GM18909 (cell line): ENCODE measurements around the gene SF3A2.

Source experiments
- ATAC-seq: cut with Tn5 transposase; IDR thresholded peaks from one replicate; pipeline ENCODE4 v1.9.1; 2021; ENCODE audit warnings: mild to moderate bottlenecking; ENCODE audit not compliant: unreplicated experiment, poor library complexity

The SF3A2 gene

DNA sequence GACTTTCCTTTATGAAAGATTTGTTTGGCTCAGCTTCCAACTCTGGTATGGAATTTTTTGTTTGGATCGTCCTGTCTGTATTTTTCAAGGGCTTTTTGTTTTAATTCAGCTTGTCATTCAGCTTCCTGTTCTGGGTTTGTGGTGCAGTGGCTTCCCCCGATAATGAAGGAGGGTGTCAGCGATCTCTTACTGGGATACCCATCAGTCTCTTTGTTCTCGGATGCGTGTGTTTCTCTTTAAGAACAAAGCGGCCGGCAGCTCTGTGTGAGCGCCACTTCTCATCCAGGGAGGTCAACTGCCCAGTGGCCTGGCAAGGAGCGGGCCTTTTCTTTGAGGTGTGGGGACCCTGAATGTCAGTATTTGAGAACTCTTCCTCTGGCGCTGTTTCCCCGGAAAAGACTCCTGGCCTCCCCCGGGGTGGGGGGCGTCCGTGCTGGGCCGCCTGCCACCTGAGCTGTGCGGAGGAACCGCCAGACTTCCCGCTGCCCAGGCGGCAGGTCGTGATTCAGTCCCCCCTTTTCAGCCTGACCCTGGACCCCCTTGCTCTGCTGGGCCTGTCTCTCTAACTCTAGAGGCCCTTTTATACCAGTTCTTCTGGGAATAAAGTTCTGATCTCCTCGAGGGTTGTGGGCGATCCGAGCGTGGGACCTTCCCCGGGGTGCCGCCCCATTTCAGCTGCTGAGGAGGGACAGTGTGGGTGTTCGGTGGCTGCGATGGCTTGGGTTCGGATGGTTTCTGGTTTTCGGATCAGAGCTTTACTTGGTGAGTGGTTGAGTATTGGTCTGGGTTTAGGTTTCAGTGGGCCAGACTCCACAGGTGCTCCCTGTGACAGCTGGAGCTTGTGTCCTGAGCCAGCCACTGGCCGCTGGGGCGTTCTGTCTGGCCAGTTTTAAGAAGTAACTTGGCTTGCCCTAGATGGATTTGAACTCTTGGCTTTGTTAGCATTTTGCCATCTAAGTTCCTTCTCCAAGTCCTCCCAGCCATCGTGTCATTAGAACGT lies 3.4 kb downstream of the SF3A2 start:
- no peak for ATAC-seq

GRCh38 chr19:2240881-2241760 lies 4.5 kb downstream of the SF3A2 start:
- ATAC-seq = no peak

DNA sequence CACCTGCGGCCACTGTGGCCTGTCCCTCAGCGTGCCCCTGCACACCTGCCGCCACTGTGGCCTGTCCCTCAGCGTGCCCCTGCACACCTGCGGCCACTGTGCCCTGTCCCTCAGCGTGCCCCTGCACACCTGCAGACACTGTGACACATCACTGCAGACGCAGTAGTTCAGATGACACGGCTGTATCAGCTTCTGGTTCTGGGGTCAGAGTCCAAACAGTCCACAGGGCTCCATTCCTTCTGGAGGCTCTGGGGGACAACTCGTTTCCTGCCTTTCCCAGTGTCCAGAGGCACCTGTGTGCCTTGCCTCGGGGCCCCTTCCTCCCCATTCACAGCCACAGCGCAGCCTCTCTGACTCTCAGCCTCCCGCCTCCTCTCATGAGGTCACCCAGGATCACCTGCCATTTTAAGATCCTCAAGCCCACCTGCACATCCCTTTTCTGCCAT lies 5.5 kb downstream of the SF3A2 start:
- ATAC-seq = no peak

DNA sequence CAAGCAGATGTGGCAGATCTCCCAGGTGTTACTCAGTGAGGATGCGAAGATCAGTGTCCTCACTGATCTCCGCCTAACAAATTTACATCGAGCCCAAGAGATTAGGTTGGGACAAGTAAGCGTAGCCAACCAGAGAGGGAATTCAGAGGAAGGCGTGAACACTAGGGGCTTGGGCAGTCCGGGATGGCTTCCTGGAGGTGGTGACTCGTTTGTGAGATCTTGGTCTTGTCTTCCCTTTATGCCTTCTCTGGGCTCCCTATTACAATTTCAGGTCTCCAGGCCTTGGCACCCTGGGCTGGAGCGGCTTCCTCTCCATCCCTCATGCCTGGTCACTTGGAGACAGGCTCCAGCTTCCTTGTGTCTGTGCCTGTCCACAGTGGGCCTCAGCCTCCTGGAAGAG lies 6.2 kb downstream of the SF3A2 start:
- ATAC-seq = no peak

- ATAC-seq = no peak
These were observed 6.9 kb downstream of the SF3A2 start for GRCh38 chr19:2243274-2244124.

- ATAC-seq = no peak
These were observed 7.4 kb downstream of the SF3A2 start for GRCh38 chr19:2244125-2244411.

DNA sequence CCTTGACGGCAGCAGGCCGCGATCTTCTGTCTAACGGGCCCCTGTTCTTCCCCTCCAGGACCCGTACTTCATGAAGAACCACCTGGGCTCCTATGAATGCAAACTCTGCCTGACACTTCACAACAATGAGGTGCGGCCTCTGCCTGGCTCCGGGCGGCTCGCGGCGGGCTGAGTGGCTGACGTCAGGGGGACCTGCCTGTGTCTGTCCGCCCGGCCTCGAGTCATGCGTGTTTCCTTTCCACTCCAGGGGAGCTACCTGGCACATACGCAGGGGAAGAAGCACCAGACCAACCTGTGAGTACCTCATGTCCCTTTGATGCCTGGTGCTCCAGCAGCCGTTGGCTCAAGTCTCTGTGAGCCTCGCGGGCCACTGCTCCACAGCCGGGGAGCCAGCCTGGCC lies 7.9 kb downstream of the SF3A2 start:
- ATAC-seq = no peak

- no peak for ATAC-seq
These were observed 8.6 kb downstream of the SF3A2 start for GRCh38 chr19:2245273-2245672.

- no peak for ATAC-seq
These were observed 9.5 kb downstream of the SF3A2 start for GRCh38 chr19:2246014-2246620.

DNA sequence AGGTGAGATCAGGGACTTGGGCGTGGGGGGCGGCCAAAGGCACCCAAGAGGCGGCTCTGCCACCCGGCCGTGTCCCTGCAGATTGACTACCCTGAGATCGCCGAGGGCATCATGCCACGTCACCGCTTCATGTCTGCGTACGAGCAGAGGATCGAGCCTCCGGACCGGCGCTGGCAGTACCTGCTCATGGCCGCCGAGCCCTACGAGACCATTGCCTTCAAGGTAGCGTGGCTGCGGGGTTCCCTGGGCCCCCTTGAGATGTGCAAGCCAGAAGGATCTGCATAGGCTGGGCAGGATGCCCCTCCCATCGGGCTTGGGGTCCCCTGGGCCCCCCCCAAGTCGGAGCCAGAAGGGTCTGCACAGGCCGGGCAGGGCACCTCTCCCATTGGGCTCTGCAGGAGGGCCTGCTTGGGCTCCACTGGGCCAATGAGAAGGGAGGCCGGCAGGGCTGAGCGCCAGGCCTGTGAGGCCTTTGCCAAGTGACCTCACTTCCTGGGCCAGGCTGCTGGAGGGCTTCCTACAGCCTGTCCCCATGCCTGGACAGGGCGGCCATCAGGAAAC lies 10.3 kb downstream of the SF3A2 start:
- ATAC-seq = no peak

GRCh38 chr19:2247433-2248101 lies 10.9 kb downstream of the SF3A2 start:
- ATAC-seq = no peak

DNA sequence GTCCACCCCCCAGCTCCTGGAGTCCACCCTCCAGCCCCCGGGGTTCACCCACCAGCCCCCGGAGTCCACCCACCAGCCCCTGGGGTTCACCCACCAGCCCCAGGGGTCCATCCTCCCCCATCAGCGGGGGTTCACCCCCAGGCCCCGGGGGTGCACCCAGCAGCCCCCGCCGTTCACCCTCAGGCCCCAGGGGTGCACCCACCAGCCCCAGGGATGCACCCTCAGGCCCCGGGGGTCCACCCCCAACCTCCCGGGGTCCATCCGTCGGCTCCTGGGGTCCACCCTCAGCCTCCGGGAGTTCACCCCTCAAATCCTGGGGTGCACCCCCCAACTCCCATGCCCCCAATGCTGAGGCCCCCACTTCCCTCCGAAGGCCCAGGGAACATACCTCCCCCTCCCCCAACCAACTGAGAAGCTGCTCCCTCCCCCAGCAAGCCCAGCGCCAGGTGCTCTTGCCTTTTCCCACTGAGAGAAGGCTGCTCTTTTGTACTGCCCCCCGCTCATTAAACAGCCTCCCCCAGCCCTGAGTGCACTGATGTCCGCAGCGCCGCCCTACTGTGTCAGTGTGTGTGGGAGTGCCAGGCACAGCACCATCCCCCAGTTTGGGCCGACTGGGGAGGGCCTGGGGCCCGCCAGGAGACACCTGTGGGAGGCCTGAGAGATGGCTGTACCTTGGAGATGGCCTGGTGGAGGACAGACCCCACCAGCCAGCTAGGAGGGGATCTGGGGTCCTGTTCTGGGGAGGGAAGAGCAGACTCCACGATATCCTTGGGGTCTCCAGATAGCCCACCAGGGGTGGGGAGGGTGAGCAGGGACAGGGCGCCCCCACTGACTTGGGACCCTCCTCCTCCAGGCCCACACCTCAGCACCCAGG lies 11.7 kb downstream of the SF3A2 start:
- no peak for ATAC-seq

GRCh38 chr19:2249010-2249866 lies 12.6 kb downstream of the SF3A2 start, which contains the start of gene AMH:
TSS of gene AMH (plus strand) at chr19:2249323. CDS start at chr19:2249333, 10 bp downstream.
- ATAC-seq = no peak

DNA sequence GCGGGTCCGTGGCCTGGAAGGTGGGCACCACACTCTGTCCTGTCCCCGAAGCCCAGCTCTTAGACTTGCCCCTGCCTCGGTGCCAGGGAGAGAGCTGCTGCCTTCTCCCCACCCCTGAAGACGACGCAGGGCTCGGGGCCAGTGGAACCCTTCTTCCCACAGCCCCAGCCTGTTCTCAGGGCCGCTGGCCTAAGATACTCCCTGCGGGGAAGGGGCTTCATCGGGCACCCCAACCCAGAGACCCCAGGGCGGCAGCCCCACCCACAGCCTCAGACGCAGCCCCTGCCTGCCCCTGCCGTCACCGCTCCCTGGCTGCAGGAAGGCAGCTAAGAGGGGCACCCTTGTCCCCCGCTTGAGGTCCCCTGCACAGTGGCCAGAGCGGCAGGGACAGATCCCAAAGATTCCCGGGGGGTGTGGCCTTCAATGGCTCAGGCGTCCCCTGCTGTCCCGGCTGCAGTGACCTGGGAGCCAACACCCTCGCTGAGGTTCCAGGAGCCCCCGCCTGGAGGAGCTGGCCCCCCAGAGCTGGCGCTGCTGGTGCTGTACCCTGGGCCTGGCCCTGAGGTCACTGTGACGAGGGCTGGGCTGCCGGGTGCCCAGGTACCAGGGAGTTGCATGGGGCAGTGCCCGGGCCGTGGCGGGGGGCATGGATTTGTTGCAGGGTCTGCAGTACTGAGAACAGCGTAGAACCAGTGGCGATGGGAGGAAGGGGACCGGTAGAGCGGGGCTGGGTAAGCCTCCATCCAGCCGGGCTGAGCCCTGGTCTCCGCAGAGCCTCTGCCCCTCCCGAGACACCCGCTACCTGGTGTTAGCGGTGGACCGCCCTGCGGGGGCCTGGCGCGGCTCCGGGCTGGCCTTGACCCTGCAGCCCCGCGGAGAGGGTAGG lies 13.5 kb downstream of the SF3A2 start:
- no peak for ATAC-seq

DNA sequence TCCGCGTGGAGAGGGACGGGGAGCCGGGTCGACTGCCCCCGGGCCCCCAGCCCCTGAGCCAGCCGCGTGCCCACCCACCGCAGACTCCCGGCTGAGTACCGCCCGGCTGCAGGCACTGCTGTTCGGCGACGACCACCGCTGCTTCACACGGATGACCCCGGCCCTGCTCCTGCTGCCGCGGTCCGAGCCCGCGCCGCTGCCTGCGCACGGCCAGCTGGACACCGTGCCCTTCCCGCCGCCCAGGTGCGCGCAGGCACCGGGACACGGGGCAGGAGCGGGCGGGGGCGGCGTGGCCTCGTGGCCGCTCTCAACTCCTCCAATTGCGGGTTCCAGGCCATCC lies 14.1 kb downstream of the SF3A2 start:
- ATAC-seq = no peak
